HS-27A (cell line): ENCODE measurements around the gene EML3.
"Not testable (repeated sequence)": the region's sequence is repeated elsewhere in the genome, so short reads cannot be mapped to it uniquely, and the experiment has no call there.

Experiments used
- DNase-seq: peaks from one replicate; pipeline ENCODE4 v3.0.0-alpha.2; 2012; ENCODE audit warnings: low read depth, missing footprints

Gene EML3

GRCh38 chr11:62595124-62595523 is 17.5 kb downstream of the EML3 start:
- no peak for DNase-seq

GRCh38 chr11:62593434-62594044 is 19.0 kb downstream of the EML3 start:
- no peak for DNase-seq

GRCh38 chr11:62592989-62593421 is 19.6 kb downstream of the EML3 start:
- no peak for DNase-seq

- DNase-seq: no peak
Observed at GRCh38 chr11:62592146-62592815, 20.3 kb downstream of the EML3 start.

- DNase-seq: peak; percentile 99
Observed at GRCh38 chr11:62591448-62592145, 21.0 kb downstream of the EML3 start, which contains the start of gene TUT1. Gene TUT1 (minus strand): TSS chr11:62591523. CDS start chr11:62591485, 38 bp downstream.

- DNase-seq: no peak
Observed at GRCh38 chr11:62588966-62589637, 23.5 kb downstream of the EML3 start.

- DNase-seq: not testable (repeated sequence)
Observed at GRCh38 chr11:62585356-62585755, 27.2 kb downstream of the EML3 start.

- not testable (repeated sequence) for DNase-seq
Observed at GRCh38 chr11:62581735-62582134, 30.8 kb downstream of the EML3 start.

- no peak for DNase-seq
Observed at GRCh38 chr11:62580959-62581715, 31.4 kb downstream of the EML3 start.

- DNase-seq: no peak
Observed at GRCh38 chr11:62579252-62579651, 33.3 kb downstream of the EML3 start.

- DNase-seq: no peak
Observed at GRCh38 chr11:62578541-62578940, 34.0 kb downstream of the EML3 start.

- DNase-seq: no peak
Observed at GRCh38 chr11:62577046-62577714, 35.4 kb downstream of the EML3 start.

- no peak for DNase-seq
Observed at GRCh38 chr11:62575837-62576236, 36.7 kb downstream of the EML3 start.

GRCh38 chr11:62575156-62575555 is 37.4 kb downstream of the EML3 start:
- DNase-seq: no peak

GRCh38 chr11:62574363-62575071 is 38.1 kb downstream of the EML3 start:
- DNase-seq: no peak

GRCh38 chr11:62573592-62574362 is 38.8 kb downstream of the EML3 start, which contains the start of gene EEF1G:
Gene EEF1G (minus strand): TSS chr11:62573891. CDS start chr11:62573842, 49 bp downstream.
- DNase-seq: peak; percentile 99

- DNase-seq: no peak
Observed at GRCh38 chr11:62573006-62573591, 39.5 kb downstream of the EML3 start.

- no peak for DNase-seq
Observed at GRCh38 chr11:62572431-62572830, 40.1 kb downstream of the EML3 start.

- DNase-seq: not testable (repeated sequence)
Observed at GRCh38 chr11:62571493-62571892, 41.1 kb downstream of the EML3 start.
